GM18520 (cell line): ENCODE results near the gene CRCP.
"Not testable (repeated sequence)": the region's sequence is repeated elsewhere in the genome, so short reads cannot be mapped to it uniquely, and the experiment has no call there.

Experiments
- ATAC-seq: cut with Tn5 transposase; IDR thresholded peaks from one replicate; pipeline ENCODE4 v1.9.1; 2021; ENCODE audit not compliant: unreplicated experiment

The CRCP gene

GRCh38 chr7:66105263-66105748 is 9.3 kb upstream of the CRCP start:
- no peak for ATAC-seq

DNA sequence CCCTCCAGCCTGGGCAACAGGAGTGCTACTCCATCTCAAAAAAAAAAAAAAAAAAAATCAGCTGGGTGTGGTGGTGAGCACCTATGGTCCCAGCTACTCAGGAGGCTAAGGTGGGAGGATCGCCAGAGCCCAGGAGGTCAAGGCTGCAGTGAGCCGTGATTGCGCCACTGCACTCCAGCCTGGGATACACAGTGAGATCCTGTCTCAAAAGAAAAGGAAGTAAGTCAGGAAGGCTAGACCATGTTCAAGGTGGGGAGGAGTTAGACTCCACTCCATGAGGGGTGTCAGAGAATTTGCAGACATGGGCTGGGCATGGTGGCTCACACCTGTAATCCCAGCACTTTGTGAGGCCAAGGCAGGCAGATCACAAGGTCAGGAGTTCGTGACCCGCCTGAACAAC is 6.2 kb upstream of the CRCP start:
- ATAC-seq, result not testable (repeated sequence)

DNA sequence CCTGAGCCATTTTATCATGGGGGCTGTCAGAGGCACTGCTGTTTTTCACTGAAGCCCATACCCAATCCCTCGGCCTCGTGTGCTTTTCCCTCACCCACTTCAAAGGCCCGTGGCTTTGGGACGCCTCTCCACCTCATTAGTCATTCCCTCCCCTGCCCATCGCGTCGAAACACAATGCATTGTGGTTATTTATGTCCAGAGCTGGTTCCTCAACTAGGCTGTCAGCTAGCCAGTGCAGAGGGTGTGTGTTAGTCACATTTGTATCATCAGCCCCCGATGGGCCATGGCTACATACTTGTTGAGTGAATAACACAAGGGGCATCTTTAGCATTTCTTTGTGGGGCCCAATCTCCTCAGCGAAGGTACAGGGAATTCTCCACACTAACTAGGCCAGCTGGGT is 3.8 kb upstream of the CRCP start:
- ATAC-seq, result no peak

DNA sequence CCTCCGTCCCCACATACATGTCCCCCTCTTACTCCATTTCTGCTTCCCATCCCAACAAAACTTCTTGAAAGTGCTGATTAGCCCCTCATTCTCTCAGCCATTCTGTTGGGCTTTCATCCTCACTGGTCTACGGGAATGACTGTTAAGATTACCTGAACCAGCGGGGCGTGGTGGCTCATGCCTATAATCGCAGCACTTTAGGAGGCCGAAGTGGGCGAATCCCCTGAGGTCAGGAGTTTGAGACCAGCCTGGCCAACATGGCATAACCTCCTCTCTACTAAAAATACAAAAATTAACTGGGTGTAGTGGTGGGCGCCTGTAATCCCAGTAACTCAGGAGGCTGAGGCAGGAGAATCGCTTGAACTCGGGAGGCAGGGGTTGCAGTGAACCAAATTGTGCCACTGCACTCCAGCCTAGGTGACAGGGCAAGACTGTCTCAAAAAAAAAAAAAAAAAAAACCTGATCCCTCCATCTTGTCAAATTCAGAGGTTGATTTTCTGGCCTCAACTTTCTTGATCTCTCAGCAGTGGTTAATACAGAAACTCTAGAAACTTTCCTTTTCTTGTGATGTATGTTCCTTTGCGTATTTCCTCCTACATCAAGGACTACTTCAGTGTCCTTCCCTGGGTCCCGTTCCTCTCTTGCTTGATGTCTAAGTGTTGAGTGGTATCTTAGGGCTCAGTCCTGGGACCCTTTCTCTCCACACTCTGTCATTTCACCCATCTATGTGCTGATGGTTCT is 2.2 kb downstream of the CRCP start:
- ATAC-seq, result not testable (repeated sequence)

DNA sequence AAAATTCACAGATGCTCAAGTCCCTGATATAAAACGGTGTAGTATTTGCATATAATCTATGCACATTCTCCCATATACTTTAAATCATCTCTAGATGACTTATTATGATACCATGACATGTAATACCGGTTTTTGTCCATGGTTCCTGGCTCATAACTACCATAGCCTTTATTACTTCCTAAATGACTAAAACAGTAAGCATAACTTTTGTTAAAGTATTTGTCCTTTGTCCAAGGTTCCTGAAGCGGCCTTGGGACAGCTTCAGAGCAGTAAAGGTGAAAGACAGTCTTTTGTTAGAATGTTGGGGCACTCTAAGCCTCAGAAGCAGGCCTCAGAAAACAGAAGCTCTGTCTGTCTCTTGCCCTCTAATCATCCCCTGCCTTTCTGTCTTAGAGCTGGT is 4.0 kb downstream of the CRCP start:
- ATAC-seq, result no peak

DNA sequence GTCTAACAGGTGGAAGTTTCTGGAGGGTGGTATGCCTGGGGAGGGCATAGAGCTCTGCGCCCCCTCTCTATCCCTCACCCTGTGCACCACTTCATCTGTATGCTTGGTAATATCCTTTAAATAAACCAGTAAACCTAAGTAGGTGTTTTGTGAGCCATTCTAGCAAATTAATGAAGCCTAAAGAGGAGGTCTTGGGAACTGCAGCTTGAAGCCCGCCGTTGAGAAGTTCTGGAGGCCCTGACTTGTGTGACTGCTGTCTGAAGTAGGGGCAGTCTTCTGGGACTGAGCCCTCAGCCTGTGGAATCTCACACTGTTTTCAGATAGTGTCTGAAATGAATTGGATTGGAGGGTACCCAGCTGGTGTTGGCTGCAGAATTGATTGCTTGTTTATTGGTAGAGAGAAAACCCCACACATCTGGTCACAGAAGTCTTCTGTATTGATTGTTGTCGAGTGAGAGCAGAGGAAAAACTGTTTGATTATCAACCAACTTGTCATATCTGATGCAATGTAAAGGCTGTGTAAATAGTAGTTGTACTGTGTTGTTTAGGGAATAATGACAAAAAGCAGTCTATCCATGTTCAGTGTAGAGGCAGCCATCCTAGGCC is 4.7 kb downstream of the CRCP start:
- ATAC-seq, result no peak

DNA sequence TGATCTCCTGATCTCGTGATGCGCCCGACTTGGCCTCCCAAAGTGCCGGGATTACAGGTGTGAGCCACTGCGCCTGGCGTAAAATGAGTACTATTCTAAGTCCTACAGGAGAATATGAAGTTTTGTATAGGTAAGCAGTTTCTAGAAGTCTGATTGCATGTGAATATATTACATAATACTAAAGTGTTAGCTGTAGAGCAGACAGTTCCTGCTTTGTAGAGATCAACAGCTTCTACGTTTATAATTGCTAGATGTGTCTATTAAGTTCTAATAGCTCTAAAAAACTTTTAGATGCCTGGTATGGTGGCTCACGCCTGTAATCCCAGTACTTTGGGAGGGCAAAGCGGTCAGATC is 8.5 kb downstream of the CRCP start:
- no peak for ATAC-seq

DNA sequence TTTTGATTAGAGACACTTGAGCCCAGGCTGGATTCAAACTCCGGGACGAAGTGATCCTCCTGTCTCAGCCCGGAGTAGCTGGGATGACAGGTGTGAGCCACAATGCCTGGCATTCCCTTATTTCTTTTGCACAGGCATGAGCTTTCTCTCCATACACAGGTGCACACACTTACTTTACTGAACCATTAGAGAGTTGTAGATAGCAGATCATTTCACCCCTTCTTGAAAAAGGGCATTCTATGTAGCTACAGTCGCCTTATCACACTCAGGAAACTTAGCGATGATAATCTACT is 9.9 kb downstream of the CRCP start:
- ATAC-seq, result not testable (repeated sequence)

GRCh38 chr7:66125052-66125694 is 10.5 kb downstream of the CRCP start:
- ATAC-seq, result no peak

DNA sequence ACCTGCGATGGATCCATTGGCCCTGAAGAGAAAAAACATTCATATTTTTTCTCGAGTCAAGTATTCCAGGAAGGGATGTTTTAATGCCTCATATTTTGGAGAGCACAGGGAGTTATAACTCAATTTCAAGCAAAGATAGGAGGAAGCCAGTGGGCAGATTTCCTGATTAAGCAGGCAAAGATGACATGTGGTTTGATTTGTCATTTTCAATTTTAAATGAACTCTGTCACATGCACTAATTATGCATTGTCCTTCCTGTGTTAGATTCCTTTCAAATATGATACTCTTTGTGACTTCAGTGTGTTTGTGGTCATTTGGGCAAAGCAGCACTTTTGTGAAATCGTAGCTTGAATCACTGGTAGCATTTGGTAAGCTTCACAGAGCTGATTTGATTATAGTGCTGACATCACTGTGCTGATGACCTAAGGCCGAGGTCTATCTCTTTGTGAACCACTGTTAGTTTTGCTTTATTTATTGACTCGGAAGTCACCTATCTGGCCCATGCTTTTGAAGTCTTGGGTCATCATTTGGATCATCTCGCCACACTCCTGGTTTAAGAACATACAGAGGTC is 11.2 kb downstream of the CRCP start:
- ATAC-seq, result peak; percentile 66

DNA sequence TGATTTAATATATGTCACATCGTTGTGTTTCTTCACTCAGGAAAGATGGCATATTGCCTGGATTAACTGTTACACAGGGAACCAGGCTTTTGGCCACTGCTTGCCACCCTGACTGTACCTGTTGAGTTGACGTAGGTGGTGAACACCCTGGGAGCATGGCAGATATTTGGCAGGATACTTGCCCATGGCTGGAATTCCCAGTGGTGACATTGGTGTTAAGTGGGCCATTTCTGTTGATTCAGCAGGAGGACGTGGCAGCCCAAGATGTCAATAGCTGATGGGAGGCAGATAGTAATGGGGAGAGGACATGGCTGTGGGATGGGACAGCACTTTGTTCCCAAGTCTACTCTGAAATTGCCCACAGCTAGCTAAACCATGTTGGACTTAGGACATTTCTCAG is 12.5 kb downstream of the CRCP start:
- ATAC-seq, result not testable (repeated sequence)

DNA sequence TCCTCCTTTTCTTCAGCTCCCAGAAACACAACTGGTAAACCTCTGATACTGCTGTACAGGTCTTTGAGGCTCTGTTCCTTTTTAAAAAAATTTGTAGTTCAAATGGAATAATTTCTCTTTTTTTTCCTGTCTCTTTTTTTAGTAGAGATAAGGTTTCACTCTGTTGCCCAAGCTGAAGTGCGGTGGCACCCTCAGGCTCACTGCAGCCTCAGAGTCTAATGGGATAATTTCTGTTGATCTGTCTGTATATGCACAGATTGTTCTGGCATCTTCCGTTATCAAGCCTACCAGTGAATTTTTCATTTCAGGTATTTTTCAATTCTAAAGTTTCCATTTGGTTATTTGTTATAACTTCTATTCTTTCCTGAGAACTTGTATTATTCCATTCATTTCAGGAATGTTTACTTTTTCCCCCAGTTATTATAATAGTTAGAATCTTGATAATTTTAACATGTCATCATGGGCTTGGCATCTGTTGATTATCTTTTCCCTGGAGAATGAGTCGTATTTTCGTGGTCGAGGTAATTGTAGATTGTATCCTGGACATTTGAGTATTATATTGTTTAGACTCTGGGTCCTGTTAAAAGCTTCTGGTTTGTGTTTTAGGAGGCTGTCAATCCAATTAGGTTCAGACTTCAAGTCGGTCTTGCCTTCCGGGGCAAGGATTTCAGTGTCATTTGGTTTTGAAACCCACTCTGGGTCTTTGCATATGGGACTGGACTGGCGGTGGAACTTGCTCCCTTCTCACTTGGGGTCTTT is 24.5 kb downstream of the CRCP start:
- ATAC-seq, result no peak

- no peak for ATAC-seq
Observed at GRCh38 chr7:66140924-66141323, 26.3 kb downstream of the CRCP start.

DNA sequence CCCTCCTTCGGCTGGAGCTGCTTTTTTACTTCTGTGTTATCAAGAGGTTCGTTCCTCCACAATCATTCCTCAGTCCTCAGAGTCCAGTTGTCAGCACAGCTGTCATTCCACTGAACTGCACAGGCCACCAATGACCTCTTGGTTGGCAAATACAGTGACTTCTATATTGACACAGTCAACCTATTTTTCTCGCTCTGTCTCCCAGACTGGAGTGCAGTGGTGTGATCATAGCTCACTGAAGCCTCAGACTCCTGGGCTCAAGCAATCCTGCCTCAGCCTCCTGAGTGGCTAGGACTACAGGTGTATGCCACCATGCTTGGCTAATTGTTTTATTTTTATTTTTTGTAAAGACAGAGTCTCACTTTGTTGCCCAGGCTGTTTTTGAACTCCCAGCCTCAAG is 27.7 kb downstream of the CRCP start:
- no peak for ATAC-seq

DNA sequence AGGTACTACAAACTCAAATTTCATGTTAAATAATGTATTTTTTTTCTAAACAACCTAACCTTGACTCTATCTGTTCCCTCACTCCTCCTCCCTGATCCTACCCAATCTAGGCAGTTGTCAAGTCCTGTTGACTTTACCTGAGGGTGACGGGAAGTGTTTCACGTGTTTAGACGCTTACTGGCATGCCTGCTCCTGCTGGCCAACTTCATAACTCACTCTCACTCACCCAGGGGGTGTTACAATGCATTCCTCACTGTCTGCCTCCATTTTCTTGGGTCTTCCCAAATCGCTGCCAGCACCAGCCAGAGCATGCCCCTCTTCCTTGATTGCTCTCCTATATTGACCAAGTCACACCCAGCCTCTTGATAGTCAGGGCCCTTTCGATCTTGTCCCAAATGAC is 28.3 kb downstream of the CRCP start:
- ATAC-seq, result no peak

- ATAC-seq, result no peak
Observed at GRCh38 chr7:66143876-66144332, 29.3 kb downstream of the CRCP start.

- ATAC-seq, result no peak
Observed at GRCh38 chr7:66145400-66146104, 30.9 kb downstream of the CRCP start.

DNA sequence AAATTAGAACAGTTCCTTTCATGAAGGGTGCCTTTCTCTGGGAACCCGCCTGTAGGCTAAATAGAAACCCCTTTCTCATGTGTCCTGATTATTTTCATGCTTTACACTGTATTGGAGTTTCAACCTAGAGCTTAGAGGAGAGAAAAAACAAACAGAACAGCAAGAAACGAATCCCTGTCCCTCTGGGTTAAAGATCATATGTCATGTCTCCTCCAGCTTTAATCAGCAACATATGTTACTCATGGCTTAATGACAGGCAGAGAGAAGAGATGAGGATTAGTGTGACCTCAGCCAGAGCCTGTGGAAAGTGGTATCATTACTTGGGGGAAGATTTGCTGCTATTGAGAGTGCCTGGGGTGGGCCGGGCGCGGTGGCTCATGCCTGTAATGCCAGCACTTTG is 32.1 kb downstream of the CRCP start:
- ATAC-seq, result no peak

- ATAC-seq, result not testable (repeated sequence)
Observed at GRCh38 chr7:66147657-66148056, 33.0 kb downstream of the CRCP start.

GRCh38 chr7:66150471-66150870 is 35.8 kb downstream of the CRCP start:
- no peak for ATAC-seq
